HEK293T (cell line): ENCODE results near the gene ATP8B1.

Experiments
- ARNT ChIP-seq: fragments of 450-650 bp; IDR thresholded peaks from 2 replicates; pipeline ENCODE4 v1.6.1; 2017; ENCODE audit warnings: mild to moderate bottlenecking
- FOXA1 ChIP-seq: fragments of 450-650 bp; IDR thresholded peaks from 2 replicates; pipeline ENCODE4 v1.6.1; 2016; ENCODE audit warnings: mild to moderate bottlenecking
- FOXK2 ChIP-seq: fragments of 450-650 bp; IDR thresholded peaks from 2 replicates; pipeline ENCODE4 v1.6.1; 2016; ENCODE audit warnings: mild to moderate bottlenecking
- LEF1 ChIP-seq: fragments of 450-650 bp; IDR thresholded peaks from 2 replicates; pipeline ENCODE4 v1.6.1; 2017; ENCODE audit warnings: mild to moderate bottlenecking, borderline replicate concordance
- NFRKB ChIP-seq: fragments of 450-650 bp; IDR thresholded peaks from 2 replicates; pipeline ENCODE4 v1.6.1; 2016; ENCODE audit warnings: mild to moderate bottlenecking, moderate library complexity

- TF ChIP-seq NFRKB: no peak
- TF ChIP-seq FOXA1: no peak
- TF ChIP-seq FOXK2: no peak
- TF ChIP-seq ARNT: no peak
- no peak for TF ChIP-seq LEF1
Observed at GRCh38 chr18:57696271-57696670, 106.8 kb downstream of the ATP8B1 start.
